HL-60 (cell line): Measurements from ENCODE around the gene SLC7A10.

ENCODE experiments used
- CTCF ChIP-seq: IDR thresholded peaks from one replicate; pipeline ENCODE4 v1.5.1; 2011; ENCODE audit warnings: low read length, control low read depth, inconsistent platforms; ENCODE audit not compliant: insufficient read depth
- POLR2AphosphoS5 ChIP-seq: IDR thresholded peaks from 2 replicates; pipeline ENCODE4 v1.6.1; 2012; ENCODE audit warnings: low read depth
- REST ChIP-seq: IDR thresholded peaks from 2 replicates; pipeline ENCODE4 v1.6.1; 2012; ENCODE audit warnings: low read depth; ENCODE audit not compliant: insufficient replicate concordance
- SPI1 ChIP-seq: IDR thresholded peaks from 2 replicates; pipeline ENCODE4 v1.6.1; 2012; ENCODE audit warnings: low read depth, mild to moderate bottlenecking, borderline replicate concordance

- TF ChIP-seq CTCF (no peak), POLR2AphosphoS5 (no peak), SPI1 (no peak), REST (no peak)
These were observed 7.6 kb upstream of the SLC7A10 start for GRCh38 chr19:33233056-33233873.
